ENCODE data around the gene SCRN2.

The SCRN2 gene

DNA sequence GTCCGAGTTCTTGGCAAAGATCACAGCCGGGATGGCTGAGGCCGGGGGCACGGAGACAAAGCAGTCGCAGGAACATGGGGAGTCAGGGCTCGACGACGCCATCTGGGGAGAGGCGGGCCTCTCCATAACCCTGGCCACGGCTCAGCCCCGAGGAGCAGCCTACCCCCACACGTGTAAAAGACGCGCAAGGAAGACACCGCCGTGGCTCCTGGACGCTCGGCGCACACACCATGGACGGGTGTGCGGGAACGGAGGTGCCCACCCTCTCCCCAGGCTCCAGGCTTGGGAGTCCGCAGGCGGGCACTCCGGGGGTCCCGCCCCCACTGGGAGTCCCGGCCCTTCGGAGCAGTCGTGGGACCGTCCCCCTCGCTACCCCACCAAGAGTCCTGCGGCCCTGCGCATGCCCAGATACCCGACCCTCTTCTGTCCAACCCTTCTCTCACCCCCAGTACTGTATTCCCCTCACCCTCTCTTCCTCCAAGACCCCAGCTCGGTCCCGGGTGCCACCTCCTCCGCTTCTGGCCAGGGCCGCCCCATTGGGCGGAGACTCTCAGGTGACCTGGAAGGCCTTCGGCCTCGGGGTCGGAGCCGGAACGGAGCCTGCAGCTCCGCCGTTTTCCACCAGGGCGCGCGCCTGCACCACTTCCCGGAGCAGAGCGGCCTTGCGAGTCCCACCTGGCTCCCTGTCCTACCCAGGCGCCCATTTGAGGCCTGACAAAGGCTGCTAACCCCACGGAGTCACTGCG is at the start of gene SCRN2:
TSS of gene SCRN2 (minus strand) at position 532 of the 746 bp plus-strand sequence. CDS start at position 102, 430 bp downstream.
- peak; percentile 81 for DNase-seq (ENCODE audit: low read depth)

DNA sequence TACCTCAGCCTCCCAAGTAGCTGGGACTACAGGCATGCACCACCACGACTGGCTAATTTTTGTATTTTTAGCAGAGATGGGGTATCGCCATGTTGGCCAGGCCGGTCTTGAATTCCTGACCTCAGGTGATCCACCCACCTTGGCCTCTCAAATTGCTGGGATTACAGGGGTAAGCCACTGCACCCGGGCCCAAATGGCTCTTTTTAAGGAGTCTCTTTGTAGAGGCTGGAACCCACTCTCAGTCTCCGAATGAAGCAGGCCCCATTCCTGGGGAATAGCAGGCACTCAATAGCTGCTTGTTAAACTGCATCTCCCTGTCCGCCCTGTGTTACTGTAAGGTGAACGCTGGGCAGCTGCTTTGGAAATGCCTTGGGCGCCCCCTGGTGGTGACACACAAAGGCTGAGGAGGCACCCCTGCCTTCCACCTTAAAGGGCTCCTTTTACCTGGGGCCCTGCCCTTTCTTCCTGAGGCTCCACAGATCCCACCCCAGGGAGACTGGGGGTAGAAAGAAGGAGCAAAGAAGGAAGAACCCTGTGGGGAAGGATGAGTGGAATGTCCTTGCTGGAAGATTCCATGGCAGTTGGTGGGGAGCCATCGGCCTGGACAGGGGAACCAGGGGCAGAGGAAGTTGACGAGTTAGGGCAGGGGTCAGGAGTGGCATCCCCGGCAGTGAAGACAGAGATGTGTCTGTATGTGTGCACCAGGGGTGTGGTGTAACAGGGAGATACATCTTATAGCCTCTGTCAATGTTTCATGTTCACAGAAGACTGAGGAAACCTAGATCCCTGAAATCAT is 48.9 kb upstream of the SCRN2 start:
- peak; percentile 86 for DNase-seq (ENCODE audit: low read depth)

DNA sequence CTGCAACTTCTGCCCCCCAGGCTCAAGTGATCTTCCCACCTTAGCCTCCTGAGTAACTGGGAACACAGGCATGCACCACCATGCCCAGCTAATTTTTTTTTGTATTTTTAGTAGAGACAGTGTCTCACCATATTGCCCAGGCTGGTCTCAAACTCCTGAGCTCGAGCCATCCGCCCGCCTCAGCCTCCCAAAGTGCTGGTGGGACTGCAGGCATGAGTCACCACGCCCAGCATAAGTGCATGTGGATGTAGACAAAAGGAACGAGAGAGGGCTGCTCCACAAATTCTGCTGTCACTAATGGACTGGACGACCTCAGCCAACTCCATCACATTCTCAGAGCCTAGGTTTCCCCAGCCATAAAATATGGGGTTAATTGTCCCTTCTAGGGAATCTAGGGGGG is 47.2 kb upstream of the SCRN2 start:
- DNase-seq (ENCODE audit: low read depth): no peak

DNA sequence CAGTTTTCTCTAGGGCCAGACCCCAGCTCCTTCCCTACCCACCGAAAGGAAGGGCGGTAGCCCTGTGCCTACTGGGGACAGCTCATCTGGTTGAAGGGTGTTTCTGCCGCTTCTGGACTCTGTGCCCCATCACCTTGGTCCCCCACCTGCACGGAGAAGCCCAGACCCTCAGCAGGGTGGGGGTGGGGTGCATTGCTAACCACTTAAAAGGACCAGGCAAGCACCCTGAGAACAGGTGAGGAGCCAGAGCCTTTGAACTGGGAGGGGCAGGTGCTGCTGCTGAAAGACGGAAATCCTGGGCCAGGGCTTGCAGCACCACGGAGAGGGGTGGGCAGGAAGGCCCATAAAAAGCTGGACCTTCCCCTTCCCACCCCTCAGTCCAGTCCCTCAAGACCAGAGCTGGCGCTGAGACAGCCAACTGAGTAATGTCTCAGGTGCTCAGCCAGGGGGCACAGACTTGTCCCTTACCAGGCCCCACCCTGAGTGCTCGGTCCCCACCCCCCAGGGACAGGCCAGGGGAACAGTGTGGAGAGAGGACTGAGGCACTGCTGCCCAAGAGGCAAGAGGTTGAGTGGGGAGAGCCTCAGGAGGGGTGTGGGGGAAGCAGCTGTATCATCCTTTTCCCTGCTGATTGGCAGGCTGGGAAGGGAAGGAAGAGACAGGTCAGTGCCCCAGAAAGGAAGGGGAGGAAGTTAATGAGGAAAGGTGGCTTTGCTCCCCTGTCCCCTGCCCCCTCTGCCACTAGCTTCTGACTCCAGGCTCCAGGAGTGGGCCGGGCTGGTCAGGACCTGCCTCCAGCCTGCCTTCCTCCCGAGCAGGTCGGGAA is 44.0 kb upstream of the SCRN2 start:
- no peak for DNase-seq (ENCODE audit: low read depth)

DNA sequence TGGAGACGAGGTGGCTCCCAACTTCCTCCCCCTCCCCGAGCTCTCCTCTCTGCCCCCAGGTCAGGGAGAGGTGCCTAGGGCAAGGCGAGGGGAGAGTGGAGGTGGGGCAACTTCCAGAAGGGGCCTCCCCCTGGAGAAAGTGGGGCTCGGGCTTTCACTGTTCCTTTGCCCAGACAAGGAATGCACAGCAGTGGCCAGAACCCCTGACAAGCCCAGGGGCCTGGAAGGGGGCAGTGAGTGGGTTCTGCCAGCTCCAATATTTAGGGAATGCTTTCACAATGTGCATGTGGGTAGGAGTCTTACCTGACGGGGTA is 43.3 kb upstream of the SCRN2 start:
- DNase-seq (ENCODE audit: low read depth): no peak

DNA sequence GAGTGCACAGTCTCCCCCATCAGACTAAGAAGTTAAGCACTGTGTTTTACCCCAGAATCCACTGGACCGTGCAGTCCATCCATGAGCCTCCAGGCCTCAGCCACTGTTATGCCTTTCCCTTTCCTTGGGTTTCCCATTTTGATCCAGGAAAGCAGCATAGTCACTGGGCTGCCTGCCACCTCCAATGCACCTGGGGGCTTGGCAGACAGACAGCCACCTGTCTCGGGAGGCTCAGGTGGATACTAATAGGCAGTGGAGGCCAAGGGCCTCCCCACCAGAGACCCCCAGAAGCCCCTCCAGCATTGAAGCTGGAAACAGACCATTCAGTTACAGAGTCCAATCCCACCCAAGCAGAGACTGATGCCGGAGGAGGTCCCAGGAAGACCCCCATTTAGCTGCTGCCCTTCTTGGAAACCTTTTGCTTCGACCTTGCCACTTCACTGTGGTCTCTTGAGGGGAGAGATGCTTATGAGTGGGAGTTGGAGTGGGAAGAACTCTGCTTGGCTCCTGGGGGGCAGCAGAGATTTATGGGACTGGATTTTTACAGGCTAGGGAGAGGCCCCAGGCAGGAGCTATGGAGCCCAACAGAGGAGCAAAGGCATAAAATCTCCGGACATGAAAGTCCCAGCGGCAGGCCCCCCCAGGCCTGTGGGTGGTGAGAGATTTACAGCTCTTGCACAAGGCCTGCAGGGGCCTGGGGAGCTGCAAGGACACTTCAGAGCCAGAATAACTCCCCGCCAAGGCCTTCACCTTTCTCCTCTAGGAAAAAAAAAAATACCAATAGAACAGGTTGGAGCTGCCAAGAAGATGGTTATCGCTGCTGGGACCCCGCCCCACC is 42.7 kb upstream of the SCRN2 start:
- DNase-seq (ENCODE audit: low read depth): no peak

DNA sequence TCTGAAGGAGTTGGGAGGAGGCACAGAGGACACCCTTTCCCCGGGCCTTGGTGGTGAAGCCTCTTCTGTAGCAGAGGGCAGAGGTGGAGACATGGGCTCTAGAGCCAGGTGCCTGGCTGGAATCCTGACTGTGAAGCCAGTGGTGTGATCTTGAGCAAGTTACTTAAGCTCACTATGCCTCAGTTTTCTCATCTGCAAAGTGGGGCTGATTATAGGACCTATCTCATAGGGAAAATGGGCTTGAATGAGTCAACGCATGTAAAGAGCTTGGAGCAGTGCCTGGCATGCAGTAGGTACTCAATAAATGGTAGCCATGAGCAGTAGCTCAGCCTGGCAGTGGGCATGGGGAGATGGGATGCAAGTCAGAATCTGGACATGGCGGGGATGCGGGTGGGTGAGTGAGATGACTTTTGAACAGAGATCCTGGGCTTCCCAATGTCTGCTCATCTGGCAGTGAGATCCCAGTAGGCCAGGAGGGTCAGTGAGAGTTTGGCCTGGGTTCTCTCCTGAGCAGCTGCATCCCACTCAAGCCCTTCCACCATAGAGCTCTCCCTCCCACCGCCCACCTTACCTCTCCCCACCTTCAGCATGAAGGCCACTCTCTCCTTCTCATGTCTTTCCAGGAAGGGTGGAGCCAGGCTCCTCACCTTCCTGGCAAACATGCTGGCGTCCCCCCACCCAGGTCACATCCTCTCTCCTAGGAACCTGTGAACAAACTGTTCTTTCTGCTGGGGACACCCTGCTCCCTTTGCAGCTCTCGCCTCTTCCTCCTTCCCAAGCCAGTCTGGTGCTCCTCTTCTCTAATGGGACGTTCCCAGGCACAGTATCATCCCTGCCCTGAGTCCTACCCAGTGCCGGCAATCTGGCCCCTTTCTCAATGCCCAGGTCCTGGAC is 41.9 kb upstream of the SCRN2 start:
- DNase-seq (ENCODE audit: low read depth): no peak

DNA sequence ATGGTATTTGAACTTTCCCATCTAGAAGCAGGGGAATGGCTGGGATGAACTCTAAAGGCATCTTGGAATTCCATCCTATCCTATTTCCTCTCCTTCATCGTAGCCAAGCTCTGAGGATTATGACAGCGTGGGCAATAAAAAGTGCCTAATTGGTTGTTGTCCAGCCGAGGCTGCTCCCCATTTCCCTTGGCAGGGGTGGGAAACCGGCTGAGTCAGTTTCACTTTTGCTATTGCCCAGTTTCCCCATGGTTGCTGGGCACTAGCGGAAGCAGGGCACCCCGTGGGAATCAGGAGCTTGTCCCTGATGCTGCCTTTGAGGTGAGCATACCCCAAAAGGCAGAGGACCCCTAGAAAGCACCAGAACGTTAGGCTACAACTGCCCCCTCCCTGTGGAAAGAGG is 41.2 kb upstream of the SCRN2 start:
- no peak for DNase-seq (ENCODE audit: low read depth)

DNA sequence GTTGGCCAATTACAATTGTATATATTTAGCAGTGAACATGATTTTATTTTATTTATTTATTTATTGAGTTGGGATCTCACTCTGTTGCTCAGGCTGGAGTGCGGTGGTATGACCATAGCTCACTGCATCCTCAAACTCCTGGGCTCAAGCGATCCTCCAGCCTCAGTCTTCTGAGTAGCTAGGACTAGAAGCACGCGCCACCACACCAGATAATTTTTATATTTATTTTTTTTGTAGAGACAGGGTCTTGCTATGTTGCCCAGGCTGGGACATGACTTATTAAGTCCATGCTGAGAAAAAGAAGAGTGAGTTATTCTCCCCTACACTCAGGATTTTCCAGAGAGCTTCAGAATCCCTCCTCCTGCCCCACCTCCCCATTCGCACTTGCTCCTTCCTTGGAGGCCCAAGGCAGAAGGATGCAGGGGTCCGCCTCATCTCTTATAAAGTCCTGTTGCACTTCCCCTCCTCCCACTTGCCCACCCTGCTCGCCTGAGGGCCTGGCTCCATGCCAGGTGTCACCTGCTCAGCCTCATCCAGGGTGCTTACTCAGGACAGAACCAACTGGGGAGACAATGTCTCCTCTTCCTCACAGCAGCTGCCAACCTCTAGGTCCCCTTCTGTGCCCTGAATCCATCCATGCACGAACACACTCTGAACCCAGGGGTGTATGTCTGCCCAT is 38.8 kb upstream of the SCRN2 start:
- DNase-seq (ENCODE audit: low read depth): no peak

DNA sequence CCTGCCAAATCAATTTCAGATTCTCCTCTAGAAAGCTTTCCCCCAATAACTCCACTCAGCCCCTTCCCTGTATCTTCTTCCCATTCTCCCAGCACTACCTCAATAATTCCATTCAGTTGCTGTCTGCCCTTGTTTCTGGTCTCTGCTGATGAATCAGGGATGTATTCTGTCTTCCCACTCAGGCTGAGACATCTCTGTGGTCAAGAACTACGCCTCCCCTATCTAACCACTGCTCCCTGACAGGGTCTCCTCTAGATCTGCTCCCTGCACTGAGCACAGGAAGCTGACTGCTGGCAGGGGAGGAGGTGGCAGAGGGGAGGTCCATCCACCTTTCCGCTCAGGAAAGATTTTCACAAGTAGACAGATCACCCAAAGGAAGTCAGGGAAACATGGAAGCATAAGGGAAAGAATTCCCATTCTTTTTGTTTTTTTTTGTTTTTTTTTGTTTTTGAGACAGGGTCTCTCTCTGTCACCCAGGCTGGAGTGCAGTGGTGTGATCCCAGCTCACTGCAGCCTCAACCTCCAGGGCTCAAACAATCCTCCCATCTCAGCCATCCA is 38.0 kb upstream of the SCRN2 start:
- DNase-seq (ENCODE audit: low read depth): no peak

DNA sequence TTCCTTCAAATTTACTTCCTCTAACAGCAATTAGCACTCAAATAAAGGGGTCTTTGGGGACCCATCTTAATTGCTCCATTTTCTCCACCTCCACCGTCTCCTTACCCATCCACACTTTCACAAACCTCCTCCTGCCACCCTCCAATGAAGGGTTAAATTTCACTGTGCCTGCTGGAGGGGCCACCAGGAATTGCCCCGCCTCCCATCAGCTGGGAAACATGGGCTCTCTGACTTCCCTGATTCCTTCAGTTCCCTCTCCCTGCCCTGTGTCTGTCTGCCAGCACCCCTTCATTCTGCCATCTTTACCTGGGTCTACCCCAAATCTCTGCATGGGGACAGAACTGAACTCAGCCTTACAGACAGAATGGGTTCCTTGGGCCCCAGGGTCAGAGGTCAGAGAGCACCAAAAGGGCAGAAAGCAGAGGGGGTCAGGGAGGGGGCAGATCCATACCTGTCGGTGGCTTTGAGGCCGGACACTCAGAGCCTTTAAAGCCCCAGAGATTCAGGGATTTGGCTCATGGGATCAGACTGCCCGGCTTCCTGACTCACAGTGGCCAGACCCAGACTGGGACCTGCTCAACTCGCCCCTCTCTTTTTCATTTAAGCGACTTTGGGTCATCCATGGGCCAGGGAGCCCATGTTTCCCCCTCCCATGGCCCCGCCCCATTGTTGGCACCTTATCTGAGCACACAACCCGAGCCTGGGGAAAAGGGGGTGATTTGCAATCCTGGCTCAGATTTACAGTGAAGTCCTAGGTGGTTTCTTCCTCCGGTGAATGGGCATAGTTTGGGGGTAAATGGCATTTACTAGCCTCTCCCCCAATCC is 37.3 kb upstream of the SCRN2 start:
- DNase-seq (ENCODE audit: low read depth): no peak

DNA sequence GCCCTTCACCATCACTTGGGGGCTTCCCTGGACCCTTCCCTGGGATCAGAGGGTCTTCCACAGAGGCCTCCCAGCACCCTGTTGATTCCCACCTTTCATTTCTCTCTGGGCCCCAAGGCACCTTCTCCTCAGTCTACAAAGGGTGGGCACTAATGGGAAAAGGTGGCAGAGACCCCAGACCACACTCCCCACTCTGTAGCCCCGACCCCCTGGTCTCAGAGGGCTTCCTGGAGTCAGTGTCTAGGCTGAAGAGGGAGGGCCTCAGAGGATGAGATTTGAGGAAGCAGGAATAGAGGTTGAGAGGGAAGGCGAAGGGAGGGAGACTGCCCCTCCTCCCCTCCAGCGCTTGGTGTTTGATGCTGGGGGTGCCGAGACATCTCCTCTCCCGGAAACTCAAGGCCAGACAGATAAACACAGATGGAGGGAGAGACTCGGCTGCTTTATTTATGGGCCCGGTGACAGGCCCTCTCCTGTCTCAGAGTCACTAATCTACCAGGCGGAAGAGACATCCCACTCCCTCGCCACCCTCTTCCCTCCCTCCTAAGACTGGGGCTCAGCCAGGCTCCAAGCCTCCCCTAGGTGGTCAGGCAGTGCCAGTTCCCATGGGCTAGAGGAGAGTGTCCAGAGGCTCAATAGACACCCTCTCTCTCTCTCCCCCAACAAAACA is 36.4 kb upstream of the SCRN2 start:
- no peak for DNase-seq (ENCODE audit: low read depth)

DNA sequence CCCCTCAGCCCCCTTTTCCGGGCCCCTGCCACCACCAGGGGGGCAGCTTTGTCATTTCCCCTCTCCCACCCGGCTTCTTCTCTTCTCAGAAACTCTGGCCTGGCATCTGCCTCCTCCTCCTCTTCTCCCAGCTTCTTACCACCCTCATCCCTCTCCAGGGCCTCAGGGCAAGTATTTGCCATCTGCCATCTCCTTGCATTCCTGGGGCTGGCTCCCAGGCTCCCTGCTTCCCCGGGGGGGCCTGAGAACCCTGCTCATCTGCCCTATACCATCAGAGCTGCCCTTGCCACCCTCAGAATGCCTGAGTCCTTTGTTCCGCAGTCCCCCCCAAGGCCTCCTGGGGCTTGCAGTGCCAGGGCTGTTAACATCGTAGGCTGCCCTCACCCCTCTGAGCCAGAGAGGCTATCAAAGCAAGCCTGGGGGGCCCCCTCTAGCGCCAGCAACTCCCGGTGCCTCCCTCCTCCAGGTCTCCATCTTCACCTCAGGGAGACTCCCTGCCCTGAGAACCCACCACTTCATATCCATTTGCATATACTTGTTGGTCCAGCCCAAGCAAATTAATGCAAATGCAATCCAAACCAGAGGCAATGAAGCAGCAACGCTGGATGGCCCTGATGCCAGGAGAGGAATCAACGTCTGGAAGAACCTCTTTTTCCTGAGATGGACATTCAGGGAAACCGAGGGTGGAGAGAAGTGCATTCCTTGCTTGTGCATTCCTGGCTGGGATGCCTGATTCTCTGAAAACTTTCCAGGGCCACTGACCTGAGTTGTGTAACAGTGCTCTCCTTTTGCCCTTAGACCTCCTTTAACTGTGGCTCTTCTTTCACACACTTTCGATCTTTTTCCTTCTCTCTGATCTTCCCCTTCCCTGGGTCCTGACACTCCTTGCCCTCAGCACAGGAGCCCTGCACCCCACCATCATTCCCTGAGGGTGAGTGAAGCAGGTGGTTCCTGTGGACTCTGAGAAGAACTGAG is 34.2 kb upstream of the SCRN2 start:
- no peak for DNase-seq (ENCODE audit: low read depth)

DNA sequence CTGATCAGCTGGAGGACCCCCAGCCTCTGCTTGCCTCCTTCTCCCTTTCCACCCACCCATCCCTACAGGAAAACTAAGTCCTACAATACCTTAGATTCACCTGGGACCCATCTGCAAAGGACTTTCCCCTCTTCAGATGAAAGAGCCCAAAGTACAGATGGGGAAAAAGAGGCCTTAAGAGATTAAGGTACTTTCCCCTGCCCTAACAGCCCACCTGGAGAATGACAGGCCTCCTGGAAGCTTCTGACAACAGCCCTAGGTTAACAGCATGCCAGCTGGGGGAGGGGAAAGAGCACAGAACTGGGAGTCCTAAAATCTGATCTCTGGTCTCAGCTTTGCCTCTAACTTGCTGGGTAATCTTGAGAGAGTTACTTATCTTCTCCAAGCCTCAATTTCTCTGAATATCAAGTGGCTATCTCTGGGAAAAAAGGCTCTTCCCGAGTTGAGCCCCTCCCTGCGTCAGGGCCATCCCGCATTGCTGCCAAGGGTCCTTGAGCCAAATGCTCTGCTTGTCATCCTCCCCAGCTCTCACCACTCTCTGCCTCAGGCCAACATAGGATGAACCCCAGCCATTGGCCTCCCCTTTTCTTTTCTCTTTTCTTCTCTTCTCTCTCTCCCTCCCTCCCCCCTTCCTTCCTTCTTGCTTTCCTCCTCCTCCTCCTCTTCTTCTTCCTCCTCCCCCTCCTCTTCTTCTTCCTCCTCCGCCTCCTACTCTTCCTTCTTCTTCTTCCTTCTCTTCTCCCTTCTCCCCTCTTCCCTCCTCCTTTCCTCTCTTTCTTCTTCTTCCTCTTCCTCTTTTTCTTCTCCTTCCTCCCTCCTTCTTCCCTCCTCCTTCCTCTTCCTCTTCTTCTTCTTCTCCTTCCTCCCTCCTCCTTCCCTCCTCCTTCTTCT is 32.4 kb upstream of the SCRN2 start:
- DNase-seq (ENCODE audit: low read depth): no peak

DNA sequence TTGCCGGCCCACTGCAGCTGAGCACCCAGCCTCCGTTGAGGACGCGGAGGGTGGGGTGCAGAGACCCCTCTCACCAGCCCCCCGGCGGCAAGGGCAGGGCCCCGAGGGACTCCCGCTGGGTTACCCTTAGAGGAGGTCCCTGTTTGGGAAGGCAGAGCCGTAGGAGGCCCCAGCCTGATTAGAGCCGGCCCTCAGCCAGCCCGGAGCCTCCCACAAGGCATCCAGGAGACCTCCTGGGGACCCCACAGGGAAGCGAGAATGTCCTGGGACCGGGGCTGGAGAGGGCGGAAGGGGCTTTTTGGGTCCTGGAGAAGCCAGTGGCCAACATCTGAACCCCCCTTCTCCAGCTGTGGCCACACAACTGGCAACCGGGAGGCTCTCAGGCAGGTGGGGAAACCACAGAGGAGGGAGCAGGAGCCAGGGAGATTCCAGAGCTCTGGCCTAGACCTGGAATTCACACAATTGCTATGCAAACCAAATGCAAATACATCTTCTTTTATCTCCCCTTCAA is 31.6 kb upstream of the SCRN2 start:
- DNase-seq (ENCODE audit: low read depth): no peak

Measured in activated T-cell treated with anti-CD3 and anti-CD28 coated beads for 24 hours (primary cell).